ENCODE results near the gene BRSK2. TPM values are rescaled to one million over a fixed set of nuclear protein-coding genes. Genes with fewer than 3 reads are reported as not detected.

BRSK2 gene
- total RNA-seq, 1 donor from 2014 or later, result 9.3 TPM

DNA sequence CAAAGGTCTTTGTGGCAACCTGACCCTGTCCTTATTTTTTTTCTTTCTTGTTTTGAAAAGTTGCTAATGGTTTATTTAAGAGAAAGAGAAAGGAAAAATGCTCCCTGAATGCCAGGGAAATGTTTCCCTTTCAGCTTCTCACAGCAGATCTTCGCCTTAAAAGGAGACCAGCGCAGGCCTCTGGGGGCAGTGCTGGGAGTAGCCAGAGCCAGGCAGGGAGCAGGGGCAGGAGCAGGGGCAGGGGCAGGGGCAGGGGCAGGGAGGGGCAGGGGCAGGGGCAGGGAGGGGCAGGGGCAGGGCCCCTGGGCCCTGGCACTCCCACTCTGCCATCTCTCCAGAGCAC lies 91.7 kb downstream of the BRSK2 start:
- Histone ChIP-seq H3K27me3 (no peaks in the 10 kb centered on the region), H3K36me3 (peaks cover 33 to 41% of the 10 kb centered on the region in 2 donors), H3K4me1 (peaks cover 41 to 71% of the 10 kb centered on the region in 2 donors), H3K4me3 (peak overlapping the region in 1 of 2 donors; percentile 62), H3K9me3 (no peaks in the 10 kb centered on the region), H3K27ac (peak overlapping the region; percentile 87 to 98)
- TF ChIP-seq, protein P1, sequence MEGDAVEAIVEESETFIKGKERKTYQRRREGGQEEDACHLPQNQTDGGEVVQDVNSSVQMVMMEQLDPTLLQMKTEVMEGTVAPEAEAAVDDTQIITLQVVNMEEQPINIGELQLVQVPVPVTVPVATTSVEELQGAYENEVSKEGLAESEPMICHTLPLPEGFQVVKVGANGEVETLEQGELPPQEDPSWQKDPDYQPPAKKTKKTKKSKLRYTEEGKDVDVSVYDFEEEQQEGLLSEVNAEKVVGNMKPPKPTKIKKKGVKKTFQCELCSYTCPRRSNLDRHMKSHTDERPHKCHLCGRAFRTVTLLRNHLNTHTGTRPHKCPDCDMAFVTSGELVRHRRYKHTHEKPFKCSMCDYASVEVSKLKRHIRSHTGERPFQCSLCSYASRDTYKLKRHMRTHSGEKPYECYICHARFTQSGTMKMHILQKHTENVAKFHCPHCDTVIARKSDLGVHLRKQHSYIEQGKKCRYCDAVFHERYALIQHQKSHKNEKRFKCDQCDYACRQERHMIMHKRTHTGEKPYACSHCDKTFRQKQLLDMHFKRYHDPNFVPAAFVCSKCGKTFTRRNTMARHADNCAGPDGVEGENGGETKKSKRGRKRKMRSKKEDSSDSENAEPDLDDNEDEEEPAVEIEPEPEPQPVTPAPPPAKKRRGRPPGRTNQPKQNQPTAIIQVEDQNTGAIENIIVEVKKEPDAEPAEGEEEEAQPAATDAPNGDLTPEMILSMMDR (IDR thresholded peaks at IDR 0.05), result peak in 2 of 3 experiments; percentile 24 to 31
- intact Hi-C loops (cut with DNase I), result loop anchor here (5.0 kb wide), 1 partner anchor 91 kb away; the partner anchor contains the start of gene DUSP8
- DNase-seq (ENCODE audit: low spot score in 2 of 2), result peak in 1 of 2 donors; percentile 82

DNA sequence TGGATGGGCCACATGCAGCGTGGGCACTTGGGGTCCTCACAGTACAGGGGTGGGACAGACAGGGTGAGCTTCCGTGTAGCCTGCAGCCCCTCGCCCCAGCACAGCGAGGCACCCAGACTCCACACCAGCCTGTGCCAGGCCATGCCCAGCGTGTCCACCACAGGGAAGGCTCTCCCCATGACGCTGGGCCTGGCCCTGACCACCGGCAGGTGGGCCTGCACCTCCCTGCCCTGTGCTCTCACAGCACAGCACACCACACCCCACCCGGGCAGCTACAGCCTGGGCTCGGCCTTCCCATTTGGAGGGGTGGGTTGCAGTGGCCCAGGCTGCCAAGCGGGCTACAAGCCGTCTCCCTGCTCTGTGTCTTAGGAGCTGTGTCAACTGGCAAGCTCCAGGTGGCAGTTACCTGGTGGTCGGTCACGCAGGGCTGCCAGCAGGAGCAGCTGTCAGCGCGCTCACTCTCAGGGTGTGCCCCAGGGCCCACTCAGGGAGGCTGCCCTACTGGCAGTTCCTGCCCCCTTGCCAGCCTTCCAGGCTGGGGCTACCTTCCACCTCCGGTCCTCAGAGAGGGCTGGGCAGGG lies 92.2 kb downstream of the BRSK2 start:
- Histone ChIP-seq H3K9me3 (no peaks in the 10 kb centered on the region), H3K27me3 (no peaks in the 10 kb centered on the region), H3K36me3 (peaks cover 28 to 36% of the 10 kb centered on the region in 2 donors), H3K4me3 (peak overlapping the region; percentile 14 to 62), H3K4me1 (peaks cover 41 to 74% of the 10 kb centered on the region in 2 donors), H3K27ac (peak overlapping the region; percentile 87 to 98)
- TF ChIP-seq, protein P1 (IDR thresholded peaks at IDR 0.05), result no peak
- no peak for DNase-seq (ENCODE audit: low spot score in 2 of 2)
- intact Hi-C loops (cut with DNase I), result loop anchor here (1.0 to 5.0 kb wide), 6 partner anchors 21 to 217 kb away; partner anchors contain the start of gene DUSP8

DNA sequence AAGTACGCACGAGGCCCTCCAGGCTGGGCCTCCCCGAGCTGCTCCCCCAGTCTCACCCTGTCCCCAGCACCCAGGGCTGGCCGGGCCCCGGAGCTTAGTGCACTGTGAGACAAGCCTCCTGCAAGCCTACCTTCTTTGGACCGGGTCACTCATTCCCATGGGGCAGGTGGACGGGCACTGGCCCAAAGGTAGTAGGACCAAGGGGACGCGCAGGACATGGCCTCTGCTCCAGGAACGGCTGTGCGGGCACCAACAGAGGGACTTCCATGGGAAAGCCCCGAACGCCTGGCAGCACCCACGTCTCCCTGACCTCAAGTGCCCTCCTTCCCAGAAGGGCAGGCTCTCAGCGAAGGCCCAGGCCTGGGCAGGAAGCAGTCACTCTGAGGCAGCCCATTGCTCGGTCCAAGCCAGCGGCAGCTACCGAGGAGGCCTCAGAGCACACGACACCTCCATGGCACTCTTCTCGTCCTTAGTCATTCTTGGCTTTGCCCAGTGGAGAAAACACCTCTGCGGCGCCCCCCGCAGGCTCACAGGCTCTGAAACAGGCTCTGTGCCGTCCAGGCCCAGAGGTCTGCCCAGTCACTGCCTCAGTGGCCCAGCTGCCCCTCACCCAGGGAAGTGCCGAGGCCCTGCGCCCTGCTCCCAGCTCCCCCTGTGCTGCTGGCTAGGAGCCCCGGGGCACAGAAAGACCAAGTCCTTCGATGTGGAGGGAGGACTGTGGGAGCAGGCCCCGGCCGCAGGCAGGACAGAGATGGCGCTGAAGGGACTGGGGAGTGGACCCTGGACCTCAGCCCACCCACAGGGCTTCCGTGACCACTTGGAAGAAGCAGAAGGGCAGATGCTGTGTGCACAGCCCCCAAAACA lies 93.1 kb downstream of the BRSK2 start:
- H3K27ac ChIP-seq, result peak overlapping the region; percentile 87 to 98
- no peaks in the 10 kb centered on the region for H3K9me3 ChIP-seq
- TF ChIP-seq, protein P1 (IDR thresholded peaks at IDR 0.05), result peak; percentile 22 to 46 (median 31)
- peaks cover 50 to 83% of the 10 kb centered on the region in 2 donors for H3K4me1 ChIP-seq
- H3K27me3 ChIP-seq, result no peaks in the 10 kb centered on the region
- H3K4me3 ChIP-seq, result peak overlapping the region in 1 of 2 donors; percentile 62
- intact Hi-C loops (cut with DNase I), result loop anchor here (1.0 to 5.0 kb wide), 6 partner anchors 20 to 218 kb away; partner anchors contain the start of gene DUSP8
- peak; percentile 30 to 83 for DNase-seq (ENCODE audit: low spot score in 2 of 2)
- peaks cover 22 to 27% of the 10 kb centered on the region in 2 donors for H3K36me3 ChIP-seq

DNA sequence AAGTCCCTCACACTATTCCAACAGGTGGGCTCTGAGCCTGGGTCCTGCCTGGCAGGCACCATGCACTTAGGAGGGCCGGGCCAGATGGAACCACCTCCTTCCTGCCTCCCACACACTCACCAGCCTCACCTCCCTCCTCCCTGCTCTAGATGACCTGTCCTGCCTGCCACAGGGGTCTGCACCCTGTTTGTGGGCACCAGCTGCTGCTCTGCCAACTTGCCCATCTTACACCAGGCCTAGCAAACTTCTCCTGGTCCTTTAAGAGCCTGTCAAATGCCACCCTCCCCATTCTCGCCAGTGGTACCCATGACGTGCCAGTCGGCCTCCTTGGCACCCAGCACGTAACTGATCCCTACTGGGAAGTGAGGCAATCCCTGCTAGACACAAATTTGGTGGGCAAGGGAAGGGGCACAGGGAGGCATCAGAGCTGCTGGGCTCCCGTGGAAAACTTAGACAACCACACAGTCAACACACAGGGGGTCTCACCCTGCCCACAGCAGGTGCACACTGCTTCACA lies 93.8 kb downstream of the BRSK2 start:
- Histone ChIP-seq H3K27me3 (no peaks in the 10 kb centered on the region), H3K9me3 (no peaks in the 10 kb centered on the region), H3K27ac (peak overlapping the region; percentile 87 to 98), H3K4me1 (peaks cover 53 to 90% of the 10 kb centered on the region in 2 donors), H3K36me3 (peaks cover 15 to 21% of the 10 kb centered on the region in 2 donors), H3K4me3 (peak overlapping the region in 1 of 2 donors; percentile 62)
- intact Hi-C loops (cut with DNase I), result loop anchor here (2.0 to 5.0 kb wide), 4 partner anchors 19 to 219 kb away; partner anchors contain the start of gene DUSP8
- TF ChIP-seq, protein P1 (IDR thresholded peaks at IDR 0.05), result no peak
- DNase-seq (ENCODE audit: low spot score in 2 of 2), result peak in 1 of 2 donors; percentile 80

DNA sequence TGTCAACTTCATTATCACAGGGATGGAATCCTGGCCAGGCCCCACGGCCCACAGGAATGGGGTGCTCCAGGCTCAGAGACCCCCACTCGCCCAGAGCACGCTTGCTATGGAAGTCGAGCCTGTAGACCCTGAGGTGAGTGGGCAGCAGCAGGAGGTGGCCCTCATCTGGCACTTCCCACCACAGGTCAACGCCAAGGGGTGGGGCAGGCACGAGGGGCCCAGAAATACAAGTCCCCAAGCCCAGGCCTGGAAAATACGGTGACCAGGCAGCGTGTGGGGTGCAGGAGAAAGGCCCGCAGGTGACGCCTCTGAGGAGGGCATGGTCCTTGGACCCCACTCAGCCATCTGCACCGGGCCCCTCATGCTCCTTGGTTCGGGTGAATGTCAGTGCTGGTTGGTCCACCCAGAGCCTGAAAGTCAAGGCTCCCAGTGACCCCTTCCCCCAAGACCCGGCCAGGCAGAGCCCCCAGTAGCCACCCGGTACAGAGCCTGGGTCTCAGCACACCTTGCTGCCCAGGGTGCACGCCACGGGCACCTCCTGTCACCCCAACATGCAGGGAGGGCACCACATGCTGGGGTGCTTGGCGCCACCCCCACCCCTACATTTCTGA lies 94.4 kb downstream of the BRSK2 start:
- Histone ChIP-seq H3K27ac (peak overlapping the region; percentile 87 to 98), H3K9me3 (no peaks in the 10 kb centered on the region), H3K4me1 (peaks cover 53 to 91% of the 10 kb centered on the region in 2 donors), H3K27me3 (no peaks in the 10 kb centered on the region), H3K36me3 (peaks cover 12 to 14% of the 10 kb centered on the region in 2 donors), H3K4me3 (peak overlapping the region in 1 of 2 donors; percentile 62)
- TF ChIP-seq, protein P1 (IDR thresholded peaks at IDR 0.05), result no peak
- intact Hi-C loops (cut with DNase I), result loop anchor here (5.0 kb wide), 1 partner anchor 88 kb away; the partner anchor contains the start of gene DUSP8
- DNase-seq (ENCODE audit: low spot score in 2 of 2), result no peak

Data from ascending aorta (tissue), 2 donors.